GM21360 (cell line): ENCODE results near the gene ADTRP.

ENCODE experiments used
- ATAC-seq: cut with Tn5 transposase; IDR thresholded peaks from one replicate; pipeline ENCODE4 v1.9.1; 2021; ENCODE audit warnings: mild to moderate bottlenecking, moderate library complexity; ENCODE audit not compliant: unreplicated experiment

Gene ADTRP

GRCh38 chr6:11665604-11666326 is 112.8 kb downstream of the ADTRP start:
- ATAC-seq, result no peak
